Activated CD8-positive, alpha-beta memory T cell treated with anti-CD3 and anti-CD28 coated beads, Interleukin-2, amount 50 U/mL, for 48 hours (primary cell): ENCODE results near the gene FNDC3B.
A peak's percentile ranks its signal among the peaks of the same experiment; 100 is the strongest.

Experiments used
- DNase-seq: peaks from one replicate; pipeline ENCODE4 v3.0.0-alpha.2; 2020

The FNDC3B gene

DNA sequence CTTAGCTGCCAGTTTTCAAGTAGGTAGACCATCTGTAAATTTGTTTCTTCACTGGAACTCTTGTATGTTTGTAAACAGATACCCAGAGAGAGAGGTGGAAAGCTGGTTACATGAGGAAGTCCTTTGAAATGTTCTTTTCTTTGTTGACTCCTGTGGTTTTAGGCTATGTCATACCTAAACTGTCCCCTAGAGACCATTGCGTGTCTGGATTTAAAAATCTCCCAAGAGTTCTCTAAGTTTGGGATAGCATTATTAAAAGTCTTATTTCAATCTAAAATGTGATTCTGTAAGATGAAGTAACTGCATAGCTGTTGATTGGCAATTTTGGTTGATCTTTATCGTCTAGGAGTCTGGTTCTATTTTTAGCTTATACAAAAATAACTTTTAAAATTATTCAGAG is 281.7 kb downstream of the FNDC3B start:
- DNase-seq, result no peak

DNA sequence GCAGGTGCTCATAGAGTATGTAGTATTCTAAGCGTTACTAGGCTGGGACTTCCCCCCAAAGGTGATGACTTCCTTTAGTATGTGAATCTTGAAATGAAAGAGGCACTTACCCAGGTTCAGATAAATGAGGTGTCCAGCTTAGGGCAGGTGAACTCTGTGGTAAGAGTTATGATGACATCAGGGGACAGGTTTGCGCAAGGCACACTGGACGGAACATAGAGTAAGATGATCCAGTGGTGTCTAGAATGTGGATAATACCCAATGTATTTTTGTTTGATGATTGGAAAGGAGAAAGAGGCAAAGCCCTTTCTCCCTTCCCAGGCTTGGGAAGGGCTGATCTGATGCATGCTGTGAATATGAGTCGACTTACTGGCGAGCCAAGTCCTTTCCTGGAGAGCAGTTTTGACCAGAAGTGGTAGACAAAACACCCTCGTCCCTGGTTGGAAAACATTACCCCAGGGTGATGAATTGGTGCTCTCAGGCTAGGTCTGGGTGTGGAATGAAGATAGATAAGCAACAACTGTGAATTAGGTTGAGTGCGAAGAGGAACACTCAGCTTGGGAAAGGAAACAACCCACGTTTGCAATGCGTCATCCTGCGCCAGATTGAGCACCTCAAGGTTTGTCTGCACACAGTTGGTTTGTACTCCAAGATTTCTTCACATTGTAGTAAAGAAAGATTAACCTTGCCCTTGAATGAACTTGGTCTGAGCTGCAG is 284.7 kb downstream of the FNDC3B start:
- DNase-seq, result no peak

DNA sequence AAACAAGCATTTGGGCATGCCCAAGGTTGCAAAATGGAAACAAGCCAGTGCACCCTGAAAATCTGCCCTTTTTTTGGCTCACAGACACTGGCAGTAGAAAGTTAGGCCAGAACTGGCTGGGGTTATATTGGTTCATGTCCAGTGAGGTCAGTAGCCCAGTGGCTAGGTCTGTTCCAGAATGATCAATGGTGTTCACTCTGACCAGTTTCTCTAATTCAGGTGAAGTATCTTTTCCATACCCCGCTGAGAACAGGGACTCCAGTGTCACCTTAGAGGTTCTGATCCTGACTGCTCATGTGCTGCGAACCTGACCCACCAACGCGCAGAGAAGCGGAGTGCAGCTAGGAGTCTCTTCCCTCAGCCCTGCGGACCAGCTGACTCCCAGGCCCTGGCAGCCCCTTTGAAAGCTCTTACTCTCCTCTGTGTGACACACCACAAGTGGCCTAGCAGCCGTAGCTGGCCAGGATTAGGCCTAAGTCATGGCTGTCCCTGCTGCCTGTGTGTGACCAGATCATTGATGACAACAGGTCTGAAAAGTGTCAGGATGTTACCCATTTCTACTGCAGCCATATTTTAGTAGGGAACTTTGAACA is 285.3 kb downstream of the FNDC3B start:
- no peak for DNase-seq

GRCh38 chr3:172325461-172325860 is 286.1 kb downstream of the FNDC3B start:
- no peak for DNase-seq

- no peak for DNase-seq
Measured at GRCh38 chr3:172326993-172327392, 287.6 kb downstream of the FNDC3B start.

GRCh38 chr3:172328282-172328681 is 288.9 kb downstream of the FNDC3B start:
- no peak for DNase-seq

DNA sequence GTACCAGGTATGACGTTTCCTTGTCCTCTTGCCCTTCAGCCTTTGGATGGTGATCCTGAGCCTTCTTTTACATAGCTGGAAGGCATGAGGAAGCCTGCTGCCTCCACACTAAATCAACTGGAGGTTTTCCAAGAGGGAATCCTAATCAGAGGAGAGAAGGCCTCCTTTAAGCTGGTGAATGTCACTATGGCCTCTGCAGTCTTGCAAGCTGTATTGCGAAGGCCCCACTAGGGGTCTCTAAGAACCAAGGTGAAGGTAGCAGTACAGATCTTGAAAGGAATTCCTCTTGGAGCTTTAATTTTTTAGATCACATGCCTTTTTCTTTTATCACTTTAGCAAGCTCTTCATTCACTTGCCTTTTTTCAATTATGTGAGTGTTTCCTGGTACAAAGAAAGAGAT is 289.7 kb downstream of the FNDC3B start:
- DNase-seq, result no peak

DNA sequence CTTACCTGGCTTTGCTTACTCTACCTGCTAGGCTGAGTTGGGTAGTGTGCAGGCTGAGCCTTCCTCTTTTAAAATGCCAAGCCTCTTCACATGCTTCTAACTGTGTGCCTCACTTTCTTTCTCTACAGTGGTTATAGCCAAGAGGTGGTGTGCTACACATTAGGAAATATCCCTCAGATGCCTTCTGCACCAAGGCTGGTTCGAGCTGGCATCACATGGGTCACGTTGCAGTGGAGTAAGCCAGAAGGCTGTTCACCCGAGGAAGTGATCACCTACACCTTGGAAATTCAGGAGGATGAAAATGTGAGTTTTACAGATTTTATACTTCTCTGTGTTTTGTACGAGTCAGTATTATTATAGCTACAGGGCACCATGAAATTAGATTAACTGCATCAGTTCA is 291.0 kb downstream of the FNDC3B start:
- DNase-seq, result no peak

DNA sequence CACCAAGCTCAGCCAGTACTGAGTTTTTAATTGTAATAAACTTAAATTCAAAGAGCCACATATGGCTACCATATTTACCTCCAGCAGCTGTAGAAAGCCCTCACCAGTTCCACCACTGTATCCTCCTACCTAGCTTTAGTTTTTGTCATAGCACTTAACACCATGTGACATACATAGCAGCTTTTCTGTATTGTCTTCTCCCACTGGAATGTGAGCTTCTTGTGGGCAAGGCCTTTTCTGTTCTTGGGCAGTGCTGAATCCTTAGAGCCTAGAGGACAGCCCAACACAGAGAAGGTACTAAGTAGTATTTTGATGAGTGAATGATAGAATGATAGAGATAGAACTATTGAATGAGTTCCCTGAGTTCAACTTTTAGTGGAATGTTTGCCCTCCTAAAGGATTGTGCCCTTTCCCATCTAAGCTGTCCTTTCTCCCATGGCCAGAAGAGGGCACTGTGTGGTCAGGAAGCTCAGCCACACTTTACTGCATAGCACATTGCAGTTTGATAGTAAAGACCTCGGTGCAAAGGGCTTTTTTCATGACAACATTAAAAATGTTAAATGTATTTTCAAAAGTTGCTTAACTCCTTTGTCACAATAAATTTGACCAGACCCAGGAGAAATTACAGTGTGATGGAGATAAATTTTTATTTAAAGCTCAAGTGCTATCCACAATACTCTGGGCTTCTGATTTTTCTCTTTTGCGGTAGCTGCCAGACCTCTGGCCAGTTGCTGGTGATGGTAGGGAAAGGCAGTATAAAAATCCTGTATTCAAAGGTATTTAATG is 293.1 kb downstream of the FNDC3B start:
- peak; percentile 61 for DNase-seq

GRCh38 chr3:172333042-172333377 is 293.6 kb downstream of the FNDC3B start:
- no peak for DNase-seq

DNA sequence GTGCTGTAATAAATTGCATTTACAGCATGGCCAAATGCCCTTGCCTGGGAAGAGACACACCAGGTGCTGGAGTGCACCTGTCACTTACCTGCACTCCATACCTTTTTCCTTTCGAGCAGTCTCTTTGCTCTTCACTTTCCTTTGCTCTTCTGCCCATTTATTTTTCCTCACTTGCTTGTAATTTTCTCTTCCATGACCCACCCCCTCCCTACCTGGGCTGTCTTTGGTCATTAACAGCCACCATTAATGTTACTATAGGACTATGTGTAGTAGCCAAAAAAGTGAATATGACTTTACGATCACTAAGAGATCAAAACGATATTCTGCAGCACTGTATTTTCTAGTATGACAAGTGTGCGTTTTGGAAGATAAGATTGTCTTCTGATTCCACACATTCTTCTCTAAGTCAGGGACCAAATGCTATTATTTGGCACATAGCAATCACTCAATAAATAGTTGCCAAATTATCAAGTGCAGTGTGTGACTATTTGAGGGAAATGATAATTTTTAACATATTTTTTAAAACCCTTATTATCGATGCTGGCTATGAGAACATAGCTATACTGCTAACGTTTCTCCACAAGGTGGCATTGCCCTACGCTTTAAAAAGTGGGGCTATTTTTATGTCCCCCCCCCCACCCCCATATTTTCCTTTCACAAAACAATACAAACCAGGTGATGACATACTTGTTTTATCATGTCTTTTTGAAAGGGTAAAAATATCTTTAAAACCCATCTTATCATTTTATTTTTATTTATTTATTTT is 294.5 kb downstream of the FNDC3B start:
- no peak for DNase-seq

GRCh38 chr3:172334671-172335207 is 295.4 kb downstream of the FNDC3B start:
- DNase-seq, result no peak

DNA sequence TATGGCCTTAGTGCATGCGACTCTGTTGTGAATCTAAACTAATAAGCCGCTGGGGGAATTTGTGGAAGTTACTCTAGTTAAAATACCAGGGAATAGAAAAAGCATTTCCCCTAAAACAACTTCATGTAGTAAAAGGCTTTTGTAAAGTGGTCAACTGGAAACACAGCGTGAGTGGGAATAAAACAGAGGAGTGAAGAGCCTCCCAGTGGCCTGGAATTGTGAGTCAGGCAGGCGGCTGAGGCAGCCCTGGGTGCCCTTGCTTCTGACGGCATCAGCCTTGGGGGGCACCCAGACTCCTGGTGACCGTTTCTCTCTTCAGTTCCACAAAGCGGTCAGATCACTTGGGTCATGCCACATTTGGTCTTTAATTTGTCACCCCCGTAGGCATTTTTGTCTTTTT is 300.5 kb downstream of the FNDC3B start:
- no peak for DNase-seq

- DNase-seq, result no peak
Measured at GRCh38 chr3:172340583-172340982, 301.2 kb downstream of the FNDC3B start.

DNA sequence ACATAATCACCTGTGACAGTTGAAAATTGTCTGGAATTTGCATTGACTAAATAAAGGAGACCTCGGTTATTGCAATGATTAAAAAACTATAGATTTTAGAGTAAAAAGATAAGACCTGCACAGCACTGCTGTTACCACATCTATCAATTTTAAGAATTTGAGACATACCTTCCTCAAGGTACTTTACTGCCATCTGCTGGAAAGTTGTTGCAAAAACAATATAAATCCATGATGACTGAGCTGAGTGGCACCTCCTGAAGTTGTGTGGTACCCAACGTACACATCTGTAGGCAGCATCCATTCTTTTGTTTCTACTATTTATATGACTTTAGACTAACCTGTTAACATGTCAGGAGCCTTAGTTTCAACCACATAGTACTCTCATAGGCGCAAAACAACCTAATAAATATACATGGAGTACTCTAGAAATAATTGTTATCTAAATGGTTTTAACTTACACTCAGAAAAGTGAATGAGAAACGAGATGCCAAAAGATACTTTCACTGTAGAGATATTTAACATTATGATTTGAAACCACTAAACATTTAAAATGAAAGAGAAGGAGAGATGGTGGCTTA is 302.2 kb downstream of the FNDC3B start:
- DNase-seq, result no peak

DNA sequence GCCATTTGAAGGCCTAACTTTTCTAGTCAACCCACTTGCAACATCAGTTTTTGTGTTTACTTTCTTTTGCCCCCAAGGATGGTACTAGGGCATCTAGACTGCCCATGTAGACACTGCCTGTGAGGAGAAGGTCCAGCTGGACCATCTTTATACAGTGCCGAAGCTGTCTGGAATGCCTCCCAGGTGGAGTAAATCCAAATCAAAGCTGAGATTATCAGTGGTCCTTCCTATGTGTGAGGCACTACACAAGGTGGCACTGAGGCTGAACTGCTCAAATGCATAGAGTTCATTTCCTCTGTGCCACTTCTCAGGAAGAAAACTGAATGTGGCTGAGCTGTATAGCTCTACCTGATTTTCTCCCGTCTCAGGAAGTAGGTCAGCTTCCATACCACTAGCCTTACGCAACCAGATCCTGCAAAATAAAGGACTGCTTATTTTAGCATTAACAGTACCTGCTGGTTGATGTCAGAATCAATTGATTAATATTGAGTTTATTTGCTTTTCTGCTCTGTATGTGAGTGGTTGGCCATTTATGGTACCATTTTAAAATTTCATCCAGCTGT is 302.8 kb downstream of the FNDC3B start:
- DNase-seq, result no peak

DNA sequence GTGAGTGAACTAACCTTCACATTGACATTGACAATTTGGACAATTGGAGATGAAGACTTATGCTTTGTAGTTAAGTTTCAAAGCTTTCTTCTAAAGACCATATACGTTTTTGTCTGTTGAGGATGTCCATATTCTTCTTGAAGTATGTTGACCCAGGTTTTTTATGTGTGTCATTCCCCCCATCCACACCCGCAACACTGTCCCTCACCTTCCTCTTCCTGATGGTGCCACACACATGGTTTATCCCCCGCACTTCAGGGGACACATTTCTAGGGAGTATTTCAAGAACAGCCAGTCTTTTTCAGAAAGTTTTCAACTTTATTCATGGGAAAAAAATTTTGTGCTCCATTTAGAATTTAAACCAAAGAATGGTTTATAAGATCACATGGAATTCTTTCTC is 303.7 kb downstream of the FNDC3B start:
- no peak for DNase-seq

DNA sequence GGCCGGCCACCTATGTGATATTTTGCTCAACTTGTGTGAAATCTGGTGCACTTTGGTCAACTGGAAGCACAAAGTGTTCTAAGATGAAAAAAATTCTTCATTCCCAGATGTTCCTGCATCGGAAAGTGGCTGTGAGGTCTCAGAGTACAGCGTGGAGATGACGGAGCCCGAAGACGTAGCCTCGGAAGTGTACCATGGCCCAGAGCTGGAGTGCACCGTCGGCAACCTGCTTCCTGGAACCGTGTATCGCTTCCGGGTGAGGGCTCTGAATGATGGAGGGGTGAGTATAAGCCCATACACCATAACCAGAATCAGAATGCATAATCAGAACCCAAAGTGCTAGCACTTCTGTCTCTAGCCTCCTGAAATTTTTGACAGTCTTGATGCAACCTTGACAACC is 304.6 kb downstream of the FNDC3B start:
- no peak for DNase-seq

DNA sequence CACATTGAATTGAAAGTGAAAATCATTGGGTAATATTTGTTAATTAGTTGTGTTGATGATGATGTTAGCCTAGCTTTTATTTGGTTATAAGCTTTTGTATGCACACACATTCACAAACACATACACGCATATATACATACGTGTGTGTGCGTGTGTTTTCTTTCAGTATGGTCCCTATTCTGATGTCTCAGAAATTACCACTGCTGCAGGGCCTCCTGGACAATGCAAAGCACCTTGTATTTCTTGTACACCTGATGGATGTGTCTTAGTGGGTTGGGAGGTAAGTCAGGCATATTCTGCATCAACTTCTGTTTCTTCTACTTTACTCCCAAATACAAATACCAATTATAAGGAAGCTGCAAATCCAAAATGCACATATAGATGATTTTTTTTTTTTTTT is 306.8 kb downstream of the FNDC3B start:
- no peak for DNase-seq

- DNase-seq, result no peak
Measured at GRCh38 chr3:172347895-172348679, 308.7 kb downstream of the FNDC3B start.

- DNase-seq, result no peak
Measured at GRCh38 chr3:172351895-172352466, 312.6 kb downstream of the FNDC3B start.
